K562 (cell line): Measurements from ENCODE around the gene TRAF3IP1. TPM values are rescaled to one million over a fixed set of nuclear protein-coding genes. Genes with fewer than 3 reads are reported as not detected.

Experiments used
- ETS1 ChIP-seq: conservative IDR thresholded peaks from 2 replicates; pipeline ENCODE4 v1.6.1; 2011; ENCODE audit warnings: low read depth, mild to moderate bottlenecking, low read length; ENCODE audit not compliant: control insufficient read depth
- ETV5 ChIP-seq: sonication (generic); formaldehyde crosslinking; IDR thresholded peaks from 2 replicates; pipeline ENCODE4 v1.4.0; 2020; ENCODE audit warnings: low read depth, mild to moderate bottlenecking, missing genetic modification reagents
- ETV6 ChIP-seq, 3 experiments: fragments of 150-350 bp in 1 of 3; sonication (generic) in 1 of 3; formaldehyde crosslinking in 1 of 3; IDR thresholded peaks; 2 replicates each; pipeline versions ENCODE4 v1.6.1 to v1.8.0; 2014 to 2022; ENCODE audit warnings: borderline replicate concordance in 2 of 3, low read depth in 2 of 3, antibody characterized with exemption in 1 of 3, low read length in 1 of 3, mild to moderate bottlenecking in 1 of 3, missing genetic modification reagents in 1 of 3
- FOXA1 ChIP-seq: fragments of 450-650 bp; IDR thresholded peaks from 2 replicates; pipeline ENCODE4 v1.6.1; 2016; ENCODE audit warnings: mild to moderate bottlenecking, borderline replicate concordance
- FOXM1 ChIP-seq, 2 experiments: fragments of 450-650 bp in 1 of 2; sonication (generic) in 1 of 2; formaldehyde crosslinking in 1 of 2; IDR thresholded peaks; 2 replicates each; pipeline versions ENCODE4 v1.6.1 to v1.9.0; 2017 to 2022; ENCODE audit warnings: low read depth in 2 of 2, mild to moderate bottlenecking in 2 of 2, missing genetic modification reagents in 1 of 2, moderate library complexity in 1 of 2
- GTF2A2 ChIP-seq: IDR thresholded peaks from 2 replicates; pipeline ENCODE4 v1.6.1; 2016; ENCODE audit warnings: mild to moderate bottlenecking, missing genetic modification characterization, missing compliant biosample characterization
- MTA2 ChIP-seq: fragments of 450-650 bp; IDR thresholded peaks from 2 replicates; pipeline ENCODE4 v1.6.1; 2016; ENCODE audit warnings: low read depth
- NUFIP1 ChIP-seq: fragments of 450-650 bp; IDR thresholded peaks from 2 replicates; pipeline ENCODE4 v1.6.1; 2018; ENCODE audit not compliant: partially characterized antibody
- RBBP5 ChIP-seq: fragments of 200-600 bp; sonication (generic); IDR thresholded peaks from 2 replicates; pipeline ENCODE4 v1.6.1; 2012; ENCODE audit warnings: borderline replicate concordance, mild to moderate bottlenecking, low read length, control low read depth, inconsistent platforms; ENCODE audit not compliant: insufficient read depth, poor library complexity, severe bottlenecking
- RBM17 ChIP-seq: fragments of 200-400 bp; formaldehyde crosslinking; IDR thresholded peaks from 2 replicates; pipeline ENCODE4 v1.6.1; 2017; ENCODE audit warnings: low read depth, mild to moderate bottlenecking, low read length, borderline replicate concordance
- RNF2 ChIP-seq: sonication (generic); IDR thresholded peaks from 2 replicates; pipeline ENCODE4 v1.6.1; 2016
- SNAPC5 ChIP-seq: fragments of 250-450 bp; sonication (Bioruptor Pico); IDR thresholded peaks from 2 replicates; pipeline ENCODE4 v1.8.0; 2021; ENCODE audit warnings: moderate library complexity, mild to moderate bottlenecking, inconsistent platforms
- ZBTB12 ChIP-seq: fragments of 250-450 bp; sonication (Bioruptor Pico); IDR thresholded peaks from 2 replicates; pipeline ENCODE4 v1.4.0; 2020
- ZNF239 ChIP-seq: fragments of 250-450 bp; sonication (Bioruptor Pico); IDR thresholded peaks from 2 replicates; pipeline ENCODE4 v1.4.0; 2020; ENCODE audit warnings: mild to moderate bottlenecking
- polyA plus RNA-seq, 8 experiments: library from polyadenylated mRNA; depleted of rRNA in 4 of 8; stranded (reverse) in 5 of 8; unstranded in 3 of 8; fragments of >200 nt; fragmentation: Nextera tagmentation in 2 of 8; fragmentation: Illumina TruSeq in 1 of 8; extraction: Ambion mirVana in 2 of 8; extraction: Trizol in 1 of 8; gene quantifications; 2 replicates each; pipeline versions ENCODE4 v1.2.1 to v1.2.3, GENCODE V29; 2011 to 2014; ENCODE audit warnings: inconsistent platforms in 1 of 8, missing spikeins in 1 of 8
- total RNA-seq, 7 experiments: library from RNA; depleted of rRNA in 6 of 7; stranded (reverse); fragments of >200 nt in 6 of 7; fragmentation: Illumina TruSeq in 2 of 7; extraction: Trizol in 2 of 7; gene quantifications; 2 replicates each; pipeline versions ENCODE4 v1.2.1 to v1.2.3, GENCODE V29; 2011 to 2021; ENCODE audit warnings: low replicate concordance in 1 of 7
- TF ChIP-seq, protein P1 (sequence below), 2 experiments: fragments of 450-650 bp in 1 of 2; IDR thresholded peaks; 2 replicates each; pipeline ENCODE4 v1.6.1; 2011 to 2017; ENCODE audit warnings: low read depth in 2 of 2, antibody characterized with exemption in 1 of 2, borderline replicate concordance in 1 of 2, low read length in 1 of 2, mild to moderate bottlenecking in 1 of 2, mixed read lengths in 1 of 2; ENCODE audit not compliant: control insufficient read depth in 1 of 2
- TF ChIP-seq, protein P2 (sequence below): fragments of 450-650 bp; IDR thresholded peaks from 2 replicates; pipeline ENCODE4 v1.6.1; 2016; ENCODE audit warnings: mild to moderate bottlenecking
- TF ChIP-seq, protein P3 (sequence below): fragments of 450-650 bp; IDR thresholded peaks from 2 replicates; pipeline ENCODE4 v1.6.1; 2018; ENCODE audit warnings: mild to moderate bottlenecking, low read depth; ENCODE audit not compliant: partially characterized antibody

TRAF3IP1 gene
- total and polyA plus RNA-seq, 9 of the 15 experiments (the other 6 are each of a cell fraction or from before 2014, with no cell fraction given) = 1.3 to 7.4 (median 3.4) TPM

GRCh38 chr2:238422285-238422684, 102.0 kb downstream of the TRAF3IP1 start (continued):
- TF ChIP-seq SNAPC5 (CRISPR knock-in tag) = no peak
- TF ChIP-seq FOXM1 (IDR thresholded peaks at IDR 0.05; ENCODE audit: low read depth) = peak; percentile 79
- TF ChIP-seq FOXM1 (CRISPR knock-in tag; IDR thresholded peaks at IDR 0.05; ENCODE audit: low read depth) = no peak
- TF ChIP-seq ETV6 (IDR thresholded peaks at IDR 0.05; ENCODE audit: borderline replicate concordance in 1 of 2, low read depth in 2 of 2, low read length in 1 of 2) = no peak
- TF ChIP-seq ETV6 (CRISPR knock-in tag; IDR thresholded peaks at IDR 0.05; ENCODE audit: borderline replicate concordance) = no peak
- TF ChIP-seq, protein P1, sequence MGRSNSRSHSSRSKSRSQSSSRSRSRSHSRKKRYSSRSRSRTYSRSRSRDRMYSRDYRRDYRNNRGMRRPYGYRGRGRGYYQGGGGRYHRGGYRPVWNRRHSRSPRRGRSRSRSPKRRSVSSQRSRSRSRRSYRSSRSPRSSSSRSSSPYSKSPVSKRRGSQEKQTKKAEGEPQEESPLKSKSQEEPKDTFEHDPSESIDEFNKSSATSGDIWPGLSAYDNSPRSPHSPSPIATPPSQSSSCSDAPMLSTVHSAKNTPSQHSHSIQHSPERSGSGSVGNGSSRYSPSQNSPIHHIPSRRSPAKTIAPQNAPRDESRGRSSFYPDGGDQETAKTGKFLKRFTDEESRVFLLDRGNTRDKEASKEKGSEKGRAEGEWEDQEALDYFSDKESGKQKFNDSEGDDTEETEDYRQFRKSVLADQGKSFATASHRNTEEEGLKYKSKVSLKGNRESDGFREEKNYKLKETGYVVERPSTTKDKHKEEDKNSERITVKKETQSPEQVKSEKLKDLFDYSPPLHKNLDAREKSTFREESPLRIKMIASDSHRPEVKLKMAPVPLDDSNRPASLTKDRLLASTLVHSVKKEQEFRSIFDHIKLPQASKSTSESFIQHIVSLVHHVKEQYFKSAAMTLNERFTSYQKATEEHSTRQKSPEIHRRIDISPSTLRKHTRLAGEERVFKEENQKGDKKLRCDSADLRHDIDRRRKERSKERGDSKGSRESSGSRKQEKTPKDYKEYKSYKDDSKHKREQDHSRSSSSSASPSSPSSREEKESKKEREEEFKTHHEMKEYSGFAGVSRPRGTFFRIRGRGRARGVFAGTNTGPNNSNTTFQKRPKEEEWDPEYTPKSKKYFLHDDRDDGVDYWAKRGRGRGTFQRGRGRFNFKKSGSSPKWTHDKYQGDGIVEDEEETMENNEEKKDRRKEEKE (IDR thresholded peaks at IDR 0.05; ENCODE audit: borderline replicate concordance in 1 of 2, control insufficient read depth in 1 of 2, low read depth in 2 of 2, low read length in 1 of 2) = no peak
- TF ChIP-seq, protein P2, sequence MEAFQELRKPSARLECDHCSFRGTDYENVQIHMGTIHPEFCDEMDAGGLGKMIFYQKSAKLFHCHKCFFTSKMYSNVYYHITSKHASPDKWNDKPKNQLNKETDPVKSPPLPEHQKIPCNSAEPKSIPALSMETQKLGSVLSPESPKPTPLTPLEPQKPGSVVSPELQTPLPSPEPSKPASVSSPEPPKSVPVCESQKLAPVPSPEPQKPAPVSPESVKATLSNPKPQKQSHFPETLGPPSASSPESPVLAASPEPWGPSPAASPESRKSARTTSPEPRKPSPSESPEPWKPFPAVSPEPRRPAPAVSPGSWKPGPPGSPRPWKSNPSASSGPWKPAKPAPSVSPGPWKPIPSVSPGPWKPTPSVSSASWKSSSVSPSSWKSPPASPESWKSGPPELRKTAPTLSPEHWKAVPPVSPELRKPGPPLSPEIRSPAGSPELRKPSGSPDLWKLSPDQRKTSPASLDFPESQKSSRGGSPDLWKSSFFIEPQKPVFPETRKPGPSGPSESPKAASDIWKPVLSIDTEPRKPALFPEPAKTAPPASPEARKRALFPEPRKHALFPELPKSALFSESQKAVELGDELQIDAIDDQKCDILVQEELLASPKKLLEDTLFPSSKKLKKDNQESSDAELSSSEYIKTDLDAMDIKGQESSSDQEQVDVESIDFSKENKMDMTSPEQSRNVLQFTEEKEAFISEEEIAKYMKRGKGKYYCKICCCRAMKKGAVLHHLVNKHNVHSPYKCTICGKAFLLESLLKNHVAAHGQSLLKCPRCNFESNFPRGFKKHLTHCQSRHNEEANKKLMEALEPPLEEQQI = 0 out of 2 replicates have a peak, but pooled peaks have one; percentile 39
- no peak for TF ChIP-seq GTF2A2 (tag)
- peak; percentile 82; the same call in 1 of the 2 replicates for TF ChIP-seq ETS1
- TF ChIP-seq RBM17 = no peak
- no peak for TF ChIP-seq RBBP5
- no peak for TF ChIP-seq ETV5
- no peak for TF ChIP-seq ZNF239
- TF ChIP-seq FOXA1 = no peak
- TF ChIP-seq MTA2 = peak; percentile 86
- no peak; the same call in 1 of the 2 replicates for TF ChIP-seq RNF2
- no peak for TF ChIP-seq NUFIP1
- TF ChIP-seq, protein P3, sequence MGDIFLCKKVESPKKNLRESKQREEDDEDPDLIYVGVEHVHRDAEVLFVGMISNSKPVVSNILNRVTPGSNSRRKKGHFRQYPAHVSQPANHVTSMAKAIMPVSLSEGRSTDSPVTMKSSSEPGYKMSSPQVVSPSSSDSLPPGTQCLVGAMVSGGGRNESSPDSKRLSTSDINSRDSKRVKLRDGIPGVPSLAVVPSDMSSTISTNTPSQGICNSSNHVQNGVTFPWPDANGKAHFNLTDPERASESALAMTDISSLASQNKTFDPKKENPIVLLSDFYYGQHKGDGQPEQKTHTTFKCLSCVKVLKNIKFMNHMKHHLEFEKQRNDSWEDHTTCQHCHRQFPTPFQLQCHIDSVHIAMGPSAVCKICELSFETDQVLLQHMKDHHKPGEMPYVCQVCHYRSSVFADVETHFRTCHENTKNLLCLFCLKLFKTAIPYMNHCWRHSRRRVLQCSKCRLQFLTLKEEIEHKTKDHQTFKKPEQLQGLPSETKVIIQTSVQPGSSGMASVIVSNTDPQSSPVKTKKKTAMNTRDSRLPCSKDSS = no peak
- TF ChIP-seq ZBTB12 (CRISPR knock-in tag) = no peak
